ACC112 (cell line): ENCODE results near the gene ALDH4A1.
"Not testable (repeated sequence)": the region's sequence is repeated elsewhere in the genome, so short reads cannot be mapped to it uniquely, and the experiment has no call there.

ENCODE experiments used
- H2AFZ ChIP-seq: fragments of 200-600 bp; sonication (generic); one replicate; pipeline ENCODE4 v1.6.0; 2017; ENCODE audit warnings: antibody characterized with exemption, low read length; ENCODE audit not compliant: unreplicated experiment
- H3K27ac ChIP-seq: fragments of 200-600 bp; sonication (generic); 2 replicates; pipeline ENCODE4 v1.5.1; 2014; ENCODE audit warnings: low read depth, mild to moderate bottlenecking, antibody characterized with exemption, low read length, moderate library complexity
- H3K27me3 ChIP-seq: fragments of 200-600 bp; sonication (generic); 2 replicates; pipeline ENCODE4 v1.6.1; 2014; ENCODE audit warnings: mild to moderate bottlenecking, antibody characterized with exemption, low read length, moderate library complexity, mixed read lengths; ENCODE audit not compliant: insufficient read depth
- H3K36me3 ChIP-seq: fragments of 200-600 bp; sonication (generic); 2 replicates; pipeline ENCODE4 v1.6.1; 2016; ENCODE audit warnings: mild to moderate bottlenecking, antibody characterized with exemption, low read length, moderate library complexity, mixed read lengths; ENCODE audit not compliant: insufficient read depth
- H3K4me1 ChIP-seq: fragments of 200-600 bp; sonication (generic); one replicate; pipeline ENCODE4 v1.6.1; 2016; ENCODE audit warnings: low read length, mixed read lengths; ENCODE audit not compliant: insufficient read depth, unreplicated experiment, control insufficient read depth
- H3K4me3 ChIP-seq: fragments of 200-600 bp; sonication (generic); 2 replicates; pipeline ENCODE4 v1.5.1; 2014; ENCODE audit warnings: mild to moderate bottlenecking, low read depth, low read length
- H3K79me2 ChIP-seq: fragments of 200-600 bp; sonication (generic); one replicate; pipeline ENCODE4 v1.6.0; 2016; ENCODE audit warnings: low read length; ENCODE audit not compliant: control insufficient read depth, unreplicated experiment, insufficient read depth

Gene ALDH4A1

GRCh38 chr1:18849261-18849711 lies 53.1 kb downstream of the ALDH4A1 start:
- H3K36me3 ChIP-seq = no peaks in the 10 kb centered on the region
- H2AFZ ChIP-seq = no peak overlapping the region
- H3K4me3 ChIP-seq = no peak overlapping the region
- H3K27me3 ChIP-seq = peaks cover 71% of the 10 kb centered on the region
- H3K79me2 ChIP-seq = no peaks in the 10 kb centered on the region
- H3K4me1 ChIP-seq = no peaks in the 10 kb centered on the region
- no peak overlapping the region for H3K27ac ChIP-seq

GRCh38 chr1:18847723-18848122 lies 54.6 kb downstream of the ALDH4A1 start:
- H3K79me2 ChIP-seq, H3K27ac ChIP-seq, H3K4me1 ChIP-seq, H3K4me3 ChIP-seq, H2AFZ ChIP-seq, H3K36me3 ChIP-seq: not testable (repeated sequence)
- peaks cover 74% of the 10 kb centered on the region for H3K27me3 ChIP-seq

- Histone ChIP-seq H3K79me2 (no peaks in the 10 kb centered on the region), H3K4me1 (no peaks in the 10 kb centered on the region), H3K4me3 (no peak overlapping the region), H3K27ac (no peak overlapping the region), H3K36me3 (no peaks in the 10 kb centered on the region), H3K27me3 (peaks cover 60% of the 10 kb centered on the region), H2AFZ (no peak overlapping the region)
Measured at GRCh38 chr1:18840145-18840544, 62.2 kb downstream of the ALDH4A1 start.

GRCh38 chr1:18836654-18837053 lies 65.7 kb downstream of the ALDH4A1 start:
- H2AFZ ChIP-seq = no peak overlapping the region

DNA sequence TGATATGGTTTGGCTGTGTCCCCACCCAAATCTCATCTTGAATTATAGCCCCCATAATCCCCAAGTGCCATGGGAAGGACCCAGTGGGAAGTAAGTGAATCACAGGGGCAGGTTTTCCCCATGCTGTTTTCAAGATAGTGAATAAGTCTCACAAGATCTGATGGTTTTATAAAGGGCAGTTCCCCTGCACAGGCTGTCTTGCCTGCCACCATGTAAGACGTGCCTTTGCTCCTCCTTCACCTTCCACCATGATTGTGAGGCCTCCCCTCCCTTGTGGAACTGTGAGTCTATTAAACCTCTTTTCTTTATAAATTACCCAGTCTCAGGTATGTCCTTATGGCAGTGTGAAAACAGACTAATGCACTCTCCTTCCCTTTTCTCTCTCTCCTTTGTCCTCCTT lies 70.0 kb downstream of the ALDH4A1 start:
- H3K36me3 ChIP-seq, H3K4me3 ChIP-seq, H3K27ac ChIP-seq, H3K4me1 ChIP-seq, H3K79me2 ChIP-seq, H2AFZ ChIP-seq: not testable (repeated sequence)
- peaks cover 61% of the 10 kb centered on the region for H3K27me3 ChIP-seq

More at GRCh38 chr1:18836654-18837053, 65.7 kb downstream of the ALDH4A1 start:
- H3K4me1 ChIP-seq = no peaks in the 10 kb centered on the region
- no peaks in the 10 kb centered on the region for H3K79me2 ChIP-seq
- no peak overlapping the region for H3K27ac ChIP-seq
- no peak overlapping the region for H3K4me3 ChIP-seq
- peaks cover 48% of the 10 kb centered on the region for H3K27me3 ChIP-seq
- no peaks in the 10 kb centered on the region for H3K36me3 ChIP-seq

DNA sequence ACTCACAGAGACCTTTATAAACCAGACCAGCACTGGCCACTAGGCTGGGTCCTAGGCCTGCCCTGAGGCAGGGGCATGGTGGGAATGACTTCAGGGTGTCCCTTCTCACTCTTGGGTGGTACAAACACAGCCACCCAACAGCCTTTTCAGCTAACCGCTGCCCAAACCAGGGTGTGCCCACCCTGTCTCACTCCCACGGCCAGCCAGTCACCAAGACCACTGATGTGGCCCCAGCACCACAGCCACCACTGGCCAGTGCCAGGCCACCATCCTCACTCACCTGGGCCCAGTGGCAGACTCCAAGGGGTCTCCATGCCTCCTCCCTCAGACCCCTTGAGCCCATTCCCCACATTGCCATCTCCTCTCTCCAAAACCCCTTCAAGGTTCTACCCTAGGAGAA lies 70.7 kb downstream of the ALDH4A1 start:
- Histone ChIP-seq H3K27me3 (peaks cover 55% of the 10 kb centered on the region), H3K4me1 (no peaks in the 10 kb centered on the region), H3K27ac (no peak overlapping the region), H3K4me3 (no peak overlapping the region), H2AFZ (no peak overlapping the region), H3K36me3 (no peaks in the 10 kb centered on the region), H3K79me2 (no peaks in the 10 kb centered on the region)

GRCh38 chr1:18830596-18830995 lies 71.8 kb downstream of the ALDH4A1 start:
- Histone ChIP-seq H3K27ac (no peak overlapping the region), H3K36me3 (no peaks in the 10 kb centered on the region), H3K27me3 (peaks cover 45% of the 10 kb centered on the region), H3K4me1 (no peaks in the 10 kb centered on the region), H3K4me3 (no peak overlapping the region), H2AFZ (no peak overlapping the region), H3K79me2 (no peaks in the 10 kb centered on the region)

DNA sequence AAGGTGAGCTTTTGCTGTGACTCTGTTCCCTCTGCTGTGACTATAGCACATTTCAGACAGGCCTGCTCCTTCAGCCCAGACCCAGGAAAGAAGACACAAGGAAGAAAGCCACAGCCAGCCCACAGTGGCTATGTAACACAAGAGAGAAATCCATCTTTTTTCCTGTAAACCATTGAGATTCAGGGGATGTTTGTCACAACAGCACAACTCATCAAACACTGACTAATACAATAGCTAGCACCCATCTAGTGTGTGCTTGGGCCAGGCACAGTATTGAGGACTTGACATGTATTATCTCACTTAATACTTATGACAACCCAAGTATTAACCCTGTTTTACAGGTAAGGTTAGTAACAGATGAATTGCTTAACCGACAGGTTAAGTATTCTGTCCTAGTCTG lies 72.7 kb downstream of the ALDH4A1 start:
- no peaks in the 10 kb centered on the region for H3K4me1 ChIP-seq
- H3K36me3 ChIP-seq = no peaks in the 10 kb centered on the region
- H2AFZ ChIP-seq = no peak overlapping the region
- H3K27ac ChIP-seq = no peak overlapping the region
- H3K79me2 ChIP-seq = no peaks in the 10 kb centered on the region
- H3K4me3 ChIP-seq = no peak overlapping the region
- peaks cover 36% of the 10 kb centered on the region for H3K27me3 ChIP-seq

GRCh38 chr1:18828224-18828623 lies 74.1 kb downstream of the ALDH4A1 start:
- H3K4me1 ChIP-seq = no peaks in the 10 kb centered on the region
- no peak overlapping the region for H3K4me3 ChIP-seq
- H3K36me3 ChIP-seq = no peaks in the 10 kb centered on the region
- H3K79me2 ChIP-seq = no peaks in the 10 kb centered on the region
- H2AFZ ChIP-seq = no peak overlapping the region
- H3K27ac ChIP-seq = no peak overlapping the region
- peaks cover 22% of the 10 kb centered on the region for H3K27me3 ChIP-seq

DNA sequence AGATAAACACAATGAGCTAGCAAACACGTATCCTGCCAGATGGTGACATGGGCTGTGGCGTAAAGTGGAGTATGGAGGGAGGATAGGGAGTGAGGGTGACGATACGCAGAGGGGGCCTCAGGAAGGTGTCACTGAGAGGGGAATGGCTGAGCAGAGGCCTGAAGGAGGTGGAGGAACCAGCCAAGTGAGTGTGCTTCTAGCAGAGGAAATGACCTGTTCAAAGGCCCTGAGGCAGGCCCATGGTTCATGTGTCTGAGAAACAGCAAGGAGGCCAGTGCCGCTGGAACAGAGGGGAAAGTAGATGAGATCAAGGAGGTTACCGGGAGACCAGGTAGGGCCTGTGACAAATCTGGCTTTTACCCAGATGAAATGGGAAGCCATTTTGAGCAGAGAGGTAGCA lies 78.9 kb downstream of the ALDH4A1 start:
- H3K79me2 ChIP-seq = no peaks in the 10 kb centered on the region
- H2AFZ ChIP-seq = no peak overlapping the region
- H3K36me3 ChIP-seq = no peaks in the 10 kb centered on the region
- no peak overlapping the region for H3K27ac ChIP-seq
- no peaks in the 10 kb centered on the region for H3K4me1 ChIP-seq
- peaks cover 11% of the 10 kb centered on the region; the same call in 1 of the 2 replicates for H3K27me3 ChIP-seq
- no peak overlapping the region for H3K4me3 ChIP-seq
